ENCODE measurements around the gene YIPF4. TPM values are rescaled to one million over a fixed set of nuclear protein-coding genes. Genes with fewer than 3 reads are reported as not detected.

Gene YIPF4
- polyA plus RNA-seq (2012; ENCODE audit: insufficient read depth, insufficient read length, low read depth): 13.7 TPM

GRCh38 chr2:32277674-32278477 is at the start of gene YIPF4:
Gene YIPF4, plus strand, starts transcription at chr2:32277904. Its CDS starts 252 bp downstream, at chr2:32278156.
- peak; percentile 88 for DNase-seq
- H3K27me3 ChIP-seq: no peaks in the 10 kb centered on the region
- H3K36me3 ChIP-seq: peaks cover 12% of the 10 kb centered on the region
- TF ChIP-seq CTCF (IDR thresholded peaks at IDR 0.05; ENCODE audit: low read depth, low read length): no peak
- H3K9me3 ChIP-seq: no peaks in the 10 kb centered on the region
- H3K4me1 ChIP-seq: no peaks in the 10 kb centered on the region
- H3K4me3 ChIP-seq (ENCODE audit: low read depth, low read length): peak within 1 kb of the TSS; percentile 77

DNA sequence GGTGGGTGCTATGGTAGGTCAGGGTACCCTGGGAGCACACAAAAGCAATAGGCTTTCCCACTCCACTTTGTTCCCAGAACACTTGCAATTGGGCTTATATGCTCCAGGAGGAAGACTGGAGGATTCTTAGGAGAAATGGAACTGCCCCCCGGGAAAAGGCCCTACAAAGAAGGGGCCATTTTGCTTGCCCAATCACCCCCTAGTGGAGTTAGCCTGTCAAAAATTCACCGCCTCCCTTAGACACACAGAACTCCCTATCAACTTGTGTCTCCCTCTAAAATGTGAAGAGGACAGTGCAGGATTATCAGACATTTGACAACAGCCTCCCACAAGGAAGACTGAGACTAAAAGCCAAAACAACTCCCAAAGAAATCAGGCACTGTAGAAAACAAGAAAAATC is 49.5 kb upstream of the YIPF4 start:
- no peak for TF ChIP-seq CTCF (IDR thresholded peaks at IDR 0.05; ENCODE audit: low read depth, low read length)
- Histone ChIP-seq H3K4me3 (ENCODE audit: low read depth, low read length) (no peak overlapping the region), H3K9me3 (no peaks in the 10 kb centered on the region), H3K27me3 (no peaks in the 10 kb centered on the region), H3K4me1 (no peaks in the 10 kb centered on the region), H3K36me3 (peaks cover 11% of the 10 kb centered on the region)
- no peak for DNase-seq

DNA sequence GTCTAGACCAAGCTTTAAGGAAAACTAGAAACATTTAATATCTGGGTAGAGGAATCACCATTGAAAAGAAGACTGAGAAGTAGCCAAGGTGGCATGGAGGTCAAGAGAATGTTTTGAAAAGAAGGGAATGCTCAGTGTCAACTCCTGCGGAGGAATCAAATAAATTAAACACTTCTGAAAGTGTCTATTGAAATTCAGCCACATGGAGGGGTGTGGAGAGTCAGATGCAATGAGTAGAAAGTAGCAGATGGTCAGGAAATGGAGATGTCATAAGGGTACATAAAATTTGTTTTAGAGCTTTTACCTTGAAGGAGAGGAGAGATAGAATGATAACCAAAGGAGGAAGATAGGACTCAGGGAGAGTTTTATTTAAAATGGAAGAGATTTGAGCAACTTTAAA is 48.1 kb upstream of the YIPF4 start:
- no peak for DNase-seq
- no peak for TF ChIP-seq CTCF (IDR thresholded peaks at IDR 0.05; ENCODE audit: low read depth, low read length)
- no peak overlapping the region for H3K4me3 ChIP-seq (ENCODE audit: low read depth, low read length)
- H3K4me1 ChIP-seq: no peaks in the 10 kb centered on the region
- no peaks in the 10 kb centered on the region for H3K9me3 ChIP-seq
- H3K36me3 ChIP-seq: peaks cover 4% of the 10 kb centered on the region; the same call in 1 of the 2 replicates
- no peaks in the 10 kb centered on the region for H3K27me3 ChIP-seq

DNA sequence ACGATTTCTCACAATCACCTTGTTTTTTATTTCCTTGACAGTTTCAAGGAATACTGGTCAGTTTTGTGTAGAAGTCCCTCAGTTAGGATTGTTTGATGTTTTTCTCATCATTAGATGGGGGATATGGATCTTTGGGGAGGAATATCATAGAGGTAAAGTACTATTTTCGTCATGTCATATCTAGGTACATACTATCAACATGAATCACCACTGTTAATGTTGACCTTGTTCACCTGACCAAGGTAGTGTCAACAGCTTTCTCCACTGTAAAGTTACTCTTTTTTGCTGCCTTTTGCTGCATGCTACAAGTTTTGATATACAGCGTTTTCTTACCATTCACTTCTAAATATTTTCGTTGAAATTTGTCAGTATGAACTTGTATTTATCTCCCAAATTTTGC is 45.7 kb upstream of the YIPF4 start:
- Histone ChIP-seq H3K9me3 (no peaks in the 10 kb centered on the region), H3K27me3 (no peaks in the 10 kb centered on the region), H3K4me1 (no peaks in the 10 kb centered on the region), H3K36me3 (no peaks in the 10 kb centered on the region), H3K4me3 (ENCODE audit: low read depth, low read length) (no peak overlapping the region)
- no peak for TF ChIP-seq CTCF (IDR thresholded peaks at IDR 0.05; ENCODE audit: low read depth, low read length)
- DNase-seq: no peak

DNA sequence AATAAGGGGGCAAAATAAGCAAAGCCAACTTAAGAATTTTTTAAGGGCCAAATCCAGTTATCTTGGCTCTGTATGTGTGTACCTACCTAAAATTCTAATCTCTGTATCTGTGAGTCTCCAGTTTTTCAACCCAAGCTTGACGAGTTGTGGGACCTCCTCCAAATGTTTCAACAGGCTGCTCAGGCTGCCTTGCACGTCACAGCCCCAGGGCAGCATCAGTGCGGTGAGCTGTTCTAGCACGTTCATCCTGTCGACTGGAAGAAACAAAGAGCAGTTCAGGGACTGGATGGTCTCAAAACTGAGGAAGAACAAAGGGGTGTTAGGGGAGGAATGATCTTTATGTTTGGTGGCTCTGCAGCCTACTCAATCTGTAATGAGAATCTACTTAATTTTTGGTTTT is 42.4 kb upstream of the YIPF4 start:
- Histone ChIP-seq H3K4me1 (no peaks in the 10 kb centered on the region), H3K27me3 (no peaks in the 10 kb centered on the region), H3K9me3 (no peaks in the 10 kb centered on the region), H3K36me3 (no peaks in the 10 kb centered on the region), H3K4me3 (ENCODE audit: low read depth, low read length) (no peak overlapping the region)
- DNase-seq: no peak
- TF ChIP-seq CTCF (IDR thresholded peaks at IDR 0.05; ENCODE audit: low read depth, low read length): no peak

DNA sequence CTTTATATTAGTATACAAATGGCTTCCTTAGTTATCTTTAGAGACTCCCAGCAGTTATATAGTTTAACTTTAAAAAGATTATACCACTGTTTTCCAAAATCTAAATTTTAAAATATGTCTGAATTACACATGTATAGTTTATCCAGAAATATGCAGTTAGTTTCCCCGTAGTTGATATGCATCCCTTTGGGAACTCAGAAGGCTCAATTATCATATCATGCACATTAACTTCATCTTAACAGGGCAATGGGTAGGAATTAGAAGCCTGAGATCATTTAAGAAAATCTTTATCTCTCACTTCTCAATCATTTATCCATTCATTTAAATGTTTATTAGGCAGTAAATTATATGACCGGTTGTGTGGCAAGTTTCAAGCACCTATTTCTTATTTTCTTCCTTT is 40.2 kb upstream of the YIPF4 start:
- no peaks in the 10 kb centered on the region for H3K9me3 ChIP-seq
- H3K27me3 ChIP-seq: no peaks in the 10 kb centered on the region
- no peak for TF ChIP-seq CTCF (IDR thresholded peaks at IDR 0.05; ENCODE audit: low read depth, low read length)
- H3K4me1 ChIP-seq: no peaks in the 10 kb centered on the region
- no peaks in the 10 kb centered on the region for H3K36me3 ChIP-seq
- no peak overlapping the region for H3K4me3 ChIP-seq (ENCODE audit: low read depth, low read length)
- DNase-seq: no peak

Measured in BE2C (cell line).